Trophoblast cell (in vitro differentiated cells and primary cell): Measurements from ENCODE around the gene PGS1.

Experiments used
- DNase-seq, 2 donors: peaks; one replicate each; pipeline ENCODE4 v3.0.0-alpha.2; 2016
- H2AFZ ChIP-seq: 2 replicates; pipeline ENCODE4 v1.6.1; 2013; ENCODE audit warnings: low read length, moderate library complexity, mild to moderate bottlenecking; ENCODE audit not compliant: insufficient read depth, poor library complexity
- H2AK5ac ChIP-seq: 2 replicates; pipeline ENCODE4 v1.6.1; 2013; ENCODE audit warnings: mild to moderate bottlenecking, low read length
- H2BK120ac ChIP-seq: 2 replicates; pipeline ENCODE4 v1.6.1; 2013; ENCODE audit warnings: low read length, mild to moderate bottlenecking, moderate library complexity; ENCODE audit not compliant: insufficient read depth, poor library complexity
- H2BK12ac ChIP-seq: 2 replicates; pipeline ENCODE4 v1.6.1; 2013; ENCODE audit warnings: mild to moderate bottlenecking, low read length, moderate library complexity
- H2BK5ac ChIP-seq: 2 replicates; pipeline ENCODE4 v1.6.1; 2013; ENCODE audit warnings: low read length, low read depth, moderate library complexity, mild to moderate bottlenecking; ENCODE audit not compliant: poor library complexity
- H3K14ac ChIP-seq: 2 replicates; pipeline ENCODE4 v1.6.1; 2013; ENCODE audit warnings: mild to moderate bottlenecking, low read length
- H3K18ac ChIP-seq: 2 replicates; pipeline ENCODE4 v1.6.1; 2013; ENCODE audit warnings: mild to moderate bottlenecking, low read length
- H3K23ac ChIP-seq: 2 replicates; pipeline ENCODE4 v1.6.1; 2013; ENCODE audit warnings: low read length
- H3K27ac ChIP-seq: 2 replicates; pipeline ENCODE4 v1.5.1; 2013; ENCODE audit warnings: low read depth, mild to moderate bottlenecking, inconsistent platforms, low read length, moderate library complexity
- H3K27me3 ChIP-seq: 2 replicates; pipeline ENCODE4 v1.6.1; 2013; ENCODE audit warnings: inconsistent platforms, mild to moderate bottlenecking, low read length, moderate library complexity; ENCODE audit not compliant: insufficient read depth
- H3K36me3 ChIP-seq, 2 experiments: 1 replicate in 1 of 2; 2 replicates in 1 of 2; pipeline ENCODE4 v1.6.1; 2013; ENCODE audit warnings: low read length in 2 of 2, mild to moderate bottlenecking in 2 of 2, moderate library complexity in 1 of 2; ENCODE audit not compliant: insufficient read depth in 2 of 2, control insufficient read depth in 1 of 2
- H3K4ac ChIP-seq: 2 replicates; pipeline ENCODE4 v1.6.1; 2013; ENCODE audit warnings: low read depth, mild to moderate bottlenecking, low read length, moderate library complexity
- H3K4me1 ChIP-seq, 2 experiments: 1 replicate in 1 of 2; 2 replicates in 1 of 2; pipeline ENCODE4 v1.6.1; 2013; ENCODE audit warnings: low read length in 2 of 2, mild to moderate bottlenecking in 2 of 2, moderate library complexity in 1 of 2; ENCODE audit not compliant: insufficient read depth in 2 of 2, control insufficient read depth in 1 of 2
- H3K4me2 ChIP-seq: 2 replicates; pipeline ENCODE4 v1.6.1; 2013; ENCODE audit warnings: inconsistent platforms, mild to moderate bottlenecking, low read length, moderate library complexity
- H3K4me3 ChIP-seq: 2 replicates; pipeline ENCODE4 v1.5.1; 2013; ENCODE audit warnings: mild to moderate bottlenecking, low read depth, low read length, inconsistent platforms
- H3K79me1 ChIP-seq: one replicate; pipeline ENCODE4 v1.6.1; 2013; ENCODE audit warnings: low read length
- H3K79me2 ChIP-seq: 2 replicates; pipeline ENCODE4 v1.6.1; 2013; ENCODE audit warnings: low read length, mild to moderate bottlenecking; ENCODE audit not compliant: control insufficient read depth, insufficient read depth, poor library complexity
- H3K9ac ChIP-seq: 2 replicates; pipeline ENCODE4 v1.6.1; 2013; ENCODE audit warnings: mild to moderate bottlenecking, low read length
- H3K9me3 ChIP-seq: 2 replicates; pipeline ENCODE4 v1.6.1; 2013; ENCODE audit warnings: low read depth, mild to moderate bottlenecking, control low read depth, inconsistent platforms, low read length; ENCODE audit not compliant: insufficient read depth
- H4K12ac ChIP-seq: 2 replicates; pipeline ENCODE4 v1.6.1; 2013; ENCODE audit warnings: low read depth, mild to moderate bottlenecking, low read length, moderate library complexity
- H4K8ac ChIP-seq: 2 replicates; pipeline ENCODE4 v1.6.1; 2013; ENCODE audit warnings: low read depth, mild to moderate bottlenecking, low read length, moderate library complexity
- H4K91ac ChIP-seq: one replicate; pipeline ENCODE4 v1.6.1; 2013; ENCODE audit warnings: low read depth, mild to moderate bottlenecking, low read length, moderate library complexity
- WGBS: extraction: QIAGEN DNeasy Blood & Tissue Kit; methylation state at CpG from one replicate; pipeline ENCODE4 v1.1.7; 2013; ENCODE audit warnings: missing lambda C conversion rate; ENCODE audit not compliant: insufficient read length, insufficient coverage; ENCODE audit errors: extremely low coverage; 5-methylcytosine and 5-hydroxymethylcytosine counted together

PGS1 gene

GRCh38 chr17:78372841-78373240 lies 5.6 kb upstream of the PGS1 start:
- no peaks in the 10 kb centered on the region for H3K36me3 ChIP-seq

GRCh38 chr17:78374189-78374588 lies 4.3 kb upstream of the PGS1 start:
- no CpG with 5 or more reads among the region's 6 CpGs for WGBS
- H3K36me3 ChIP-seq = no peaks in the 10 kb centered on the region
- H3K4me1 ChIP-seq = peaks cover 52 to 57% of the 10 kb centered on the region in 2 experiments
- no peaks in the 10 kb centered on the region for H3K27me3 ChIP-seq
- no peak overlapping the region for H3K18ac ChIP-seq
- H2BK120ac ChIP-seq = peak overlapping the region; percentile 95
- H4K91ac ChIP-seq = peak overlapping the region; percentile 99
- DNase-seq = peak; percentile 86 to 91
- no peak overlapping the region for H4K12ac ChIP-seq
- no peak overlapping the region for H3K4me3 ChIP-seq
- peak overlapping the region; percentile 51 for H3K4me2 ChIP-seq
- H3K4ac ChIP-seq = peak overlapping the region; percentile 56
- H4K8ac ChIP-seq = peak overlapping the region; percentile 73
- peak overlapping the region; percentile 97 for H2BK5ac ChIP-seq
- no peak overlapping the region for H2AK5ac ChIP-seq
- H3K79me1 ChIP-seq = peaks cover 80% of the 10 kb centered on the region
- no peak overlapping the region for H3K9ac ChIP-seq
- peak overlapping the region; percentile 100 for H3K27ac ChIP-seq
- H3K9me3 ChIP-seq = no peaks in the 10 kb centered on the region
- peak overlapping the region; percentile 16 for H2BK12ac ChIP-seq
- no peak overlapping the region for H2AFZ ChIP-seq
- H3K23ac ChIP-seq = no peak overlapping the region
- H3K79me2 ChIP-seq = peaks cover 16% of the 10 kb centered on the region
- peak overlapping the region; percentile 73 for H3K14ac ChIP-seq

More at GRCh38 chr17:78372841-78373240, 5.6 kb upstream of the PGS1 start:
- peak overlapping the region; percentile 99 for H2BK12ac ChIP-seq
- peaks cover 53 to 60% of the 10 kb centered on the region in 2 experiments for H3K4me1 ChIP-seq
- peak overlapping the region; percentile 45 for H4K8ac ChIP-seq
- H3K27ac ChIP-seq = peak overlapping the region; percentile 100
- H3K14ac ChIP-seq = peak overlapping the region; percentile 83
- WGBS = no CpG with 5 or more reads among the region's 5 CpGs
- H3K27me3 ChIP-seq = no peaks in the 10 kb centered on the region
- peak overlapping the region; percentile 94 for H2BK5ac ChIP-seq
- H3K23ac ChIP-seq = no peak overlapping the region
- H3K79me2 ChIP-seq = peaks cover 11% of the 10 kb centered on the region
- peak overlapping the region; percentile 95 for H2BK120ac ChIP-seq
- no peak overlapping the region for H3K4me2 ChIP-seq
- H4K91ac ChIP-seq = peak overlapping the region; percentile 99
- peaks cover 4% of the 10 kb centered on the region for H3K9me3 ChIP-seq
- peaks cover 74% of the 10 kb centered on the region for H3K79me1 ChIP-seq
- peak overlapping the region; percentile 9 for H2AFZ ChIP-seq
- H3K4me3 ChIP-seq = no peak overlapping the region
- peak overlapping the region; percentile 82 for H3K4ac ChIP-seq
- DNase-seq = peak in 1 of 2 donors; percentile 43
- peak overlapping the region; percentile 76 for H3K18ac ChIP-seq
- peak overlapping the region; percentile 68 for H4K12ac ChIP-seq
- no peak overlapping the region for H3K9ac ChIP-seq
- H2AK5ac ChIP-seq = peak overlapping the region; percentile 85

- peaks cover 16% of the 10 kb centered on the region for H3K79me2 ChIP-seq
- peak overlapping the region; percentile 90 for H3K18ac ChIP-seq
- peak overlapping the region; percentile 93 for H3K4ac ChIP-seq
- peak overlapping the region; percentile 95 for H2BK12ac ChIP-seq
- H3K27me3 ChIP-seq = no peaks in the 10 kb centered on the region
- WGBS = no CpG with 5 or more reads among the region's 14 CpGs
- H3K9ac ChIP-seq = peak overlapping the region; percentile 66
- peak overlapping the region; percentile 87 for H2AK5ac ChIP-seq
- no peak overlapping the region for H3K23ac ChIP-seq
- peak overlapping the region; percentile 97 for H2BK5ac ChIP-seq
- H3K14ac ChIP-seq = peak overlapping the region; percentile 90
- peak overlapping the region; percentile 94 for H2BK120ac ChIP-seq
- peaks cover 46 to 52% of the 10 kb centered on the region in 2 experiments for H3K4me1 ChIP-seq
- no peak overlapping the region for H3K4me3 ChIP-seq
- H4K91ac ChIP-seq = peak overlapping the region; percentile 98
- H3K36me3 ChIP-seq = no peaks in the 10 kb centered on the region
- peak; percentile 49 to 56 for DNase-seq
- peak overlapping the region; percentile 100 for H3K27ac ChIP-seq
- H4K8ac ChIP-seq = peak overlapping the region; percentile 96
- peak overlapping the region; percentile 80 for H4K12ac ChIP-seq
- peak overlapping the region; percentile 89 for H2AFZ ChIP-seq
- H3K4me2 ChIP-seq = peak overlapping the region; percentile 51
- no peaks in the 10 kb centered on the region for H3K9me3 ChIP-seq
- peaks cover 75% of the 10 kb centered on the region for H3K79me1 ChIP-seq
These were observed 3.7 kb upstream of the PGS1 start for GRCh38 chr17:78374631-78375274.

- Histone ChIP-seq H2BK5ac (peak overlapping the region; percentile 97), H4K12ac (no peak overlapping the region), H3K9ac (no peak overlapping the region), H2BK12ac (peak overlapping the region; percentile 95), H2BK120ac (peak overlapping the region; percentile 94), H3K27ac (peak overlapping the region; percentile 100), H4K91ac (peak overlapping the region; percentile 98), H3K36me3 (no peaks in the 10 kb centered on the region), H4K8ac (peak overlapping the region; percentile 96), H3K18ac (peak overlapping the region; percentile 36), H3K9me3 (no peaks in the 10 kb centered on the region), H3K4me1 (peaks cover 42 to 47% of the 10 kb centered on the region in 2 experiments), H3K79me1 (peaks cover 67% of the 10 kb centered on the region), H3K27me3 (no peaks in the 10 kb centered on the region), H3K4me2 (peak overlapping the region; percentile 51), H3K23ac (no peak overlapping the region), H3K79me2 (peaks cover 22% of the 10 kb centered on the region), H2AFZ (peak overlapping the region; percentile 89), H3K14ac (peak overlapping the region; percentile 90), H3K4me3 (no peak overlapping the region), H2AK5ac (peak overlapping the region; percentile 6), H3K4ac (peak overlapping the region; percentile 3)
- DNase-seq = peak; percentile 70 to 89
- WGBS = no CpG with 5 or more reads among the region's 9 CpGs
These were observed 2.9 kb upstream of the PGS1 start for GRCh38 chr17:78375401-78376151.
